GM21786 (cell line): ENCODE measurements around the gene C11orf58.
A peak's percentile ranks its signal among the peaks of the same experiment; 100 is the strongest.

ENCODE experiments used
- ATAC-seq: cut with Tn5 transposase; IDR thresholded peaks from one replicate; pipeline ENCODE4 v1.9.1; 2021; ENCODE audit not compliant: unreplicated experiment

Gene C11orf58

GRCh38 chr11:16784666-16785065 is 46.2 kb downstream of the C11orf58 start:
- ATAC-seq = no peak

GRCh38 chr11:16785520-16786128 is 47.2 kb downstream of the C11orf58 start:
- peak; percentile 77 for ATAC-seq

- no peak for ATAC-seq
These were observed 47.7 kb downstream of the C11orf58 start for GRCh38 chr11:16786131-16786530.

- no peak for ATAC-seq
These were observed 48.7 kb downstream of the C11orf58 start for GRCh38 chr11:16787035-16787742.

GRCh38 chr11:16788141-16789062 is 50.0 kb downstream of the C11orf58 start:
- peak; percentile 65 for ATAC-seq

GRCh38 chr11:16789063-16789420 is 50.6 kb downstream of the C11orf58 start:
- ATAC-seq = no peak

GRCh38 chr11:16789560-16790485 is 51.4 kb downstream of the C11orf58 start:
- no peak for ATAC-seq

- no peak for ATAC-seq
These were observed 52.2 kb downstream of the C11orf58 start for GRCh38 chr11:16790486-16791190.

GRCh38 chr11:16791191-16791961 is 52.9 kb downstream of the C11orf58 start:
- no peak for ATAC-seq

- ATAC-seq = no peak
These were observed 54.0 kb downstream of the C11orf58 start for GRCh38 chr11:16792426-16792825.

GRCh38 chr11:16793009-16793408 is 54.6 kb downstream of the C11orf58 start:
- ATAC-seq = no peak

GRCh38 chr11:16793511-16793910 is 55.1 kb downstream of the C11orf58 start:
- ATAC-seq = no peak

- no peak for ATAC-seq
These were observed 55.8 kb downstream of the C11orf58 start for GRCh38 chr11:16794047-16794818.

GRCh38 chr11:16795146-16795545 is 56.7 kb downstream of the C11orf58 start:
- ATAC-seq = no peak

GRCh38 chr11:16796311-16796710 is 57.9 kb downstream of the C11orf58 start:
- ATAC-seq = no peak

GRCh38 chr11:16797776-16798175 is 59.3 kb downstream of the C11orf58 start:
- no peak for ATAC-seq

- no peak for ATAC-seq
These were observed 60.8 kb downstream of the C11orf58 start for GRCh38 chr11:16799221-16799620.

GRCh38 chr11:16799890-16800289 is 61.4 kb downstream of the C11orf58 start:
- ATAC-seq = no peak

- no peak for ATAC-seq
These were observed 61.9 kb downstream of the C11orf58 start for GRCh38 chr11:16800382-16800781.
